ENCODE data around the gene LRRFIP1. TPM values are rescaled to one million over a fixed set of nuclear protein-coding genes. Genes with fewer than 3 reads are reported as not detected.
"Not testable (repeated sequence)": the region's sequence is repeated elsewhere in the genome, so short reads cannot be mapped to it uniquely, and the experiment has no call there.

LRRFIP1 gene
- total RNA-seq, 1 experiment from 2014 or later, result 57.7 TPM

- DNase-seq (ENCODE audit: low read depth), result peak; percentile 49
These were observed 117.3 kb downstream of the LRRFIP1 start for GRCh38 chr2:237744613-237745249.

- no peak for DNase-seq (ENCODE audit: low read depth)
These were observed 117.8 kb downstream of the LRRFIP1 start for GRCh38 chr2:237745250-237745613.

- no peak for DNase-seq (ENCODE audit: low read depth)
These were observed 119.1 kb downstream of the LRRFIP1 start for GRCh38 chr2:237746302-237747080.

- no peak for DNase-seq (ENCODE audit: low read depth)
These were observed 119.8 kb downstream of the LRRFIP1 start for GRCh38 chr2:237747189-237747588.

- no peak for DNase-seq (ENCODE audit: low read depth)
These were observed 121.6 kb downstream of the LRRFIP1 start for GRCh38 chr2:237749002-237749401.

- no peak for DNase-seq (ENCODE audit: low read depth)
These were observed 122.6 kb downstream of the LRRFIP1 start for GRCh38 chr2:237749961-237750360.

- DNase-seq (ENCODE audit: low read depth), result not testable (repeated sequence)
These were observed 123.1 kb downstream of the LRRFIP1 start for GRCh38 chr2:237750441-237750840.

GRCh38 chr2:237752761-237753165, 125.4 kb downstream of the LRRFIP1 start:
- peak; percentile 31 for DNase-seq (ENCODE audit: low read depth)

- no peak for DNase-seq (ENCODE audit: low read depth)
These were observed 126.8 kb downstream of the LRRFIP1 start for GRCh38 chr2:237754182-237754581.

- no peak for DNase-seq (ENCODE audit: low read depth)
These were observed 127.3 kb downstream of the LRRFIP1 start for GRCh38 chr2:237754626-237755248.

GRCh38 chr2:237757616-237758015, 130.2 kb downstream of the LRRFIP1 start:
- DNase-seq (ENCODE audit: low read depth), result no peak

- no peak for DNase-seq (ENCODE audit: low read depth)
These were observed 130.8 kb downstream of the LRRFIP1 start for GRCh38 chr2:237758185-237758584.

GRCh38 chr2:237759176-237759575, 131.8 kb downstream of the LRRFIP1 start:
- DNase-seq (ENCODE audit: low read depth), result no peak

- DNase-seq (ENCODE audit: low read depth), result no peak
These were observed 133.4 kb downstream of the LRRFIP1 start for GRCh38 chr2:237760506-237761502.

GRCh38 chr2:237762291-237763182, 135.2 kb downstream of the LRRFIP1 start:
- DNase-seq (ENCODE audit: low read depth), result not testable (repeated sequence)

- no peak for DNase-seq (ENCODE audit: low read depth)
These were observed 136.4 kb downstream of the LRRFIP1 start for GRCh38 chr2:237763812-237764211.

GRCh38 chr2:237765122-237765521, 137.7 kb downstream of the LRRFIP1 start:
- DNase-seq (ENCODE audit: low read depth), result not testable (repeated sequence)

GRCh38 chr2:237765875-237766274, 138.5 kb downstream of the LRRFIP1 start:
- DNase-seq (ENCODE audit: low read depth), result no peak

GRCh38 chr2:237766340-237766739, 139.0 kb downstream of the LRRFIP1 start:
- no peak for DNase-seq (ENCODE audit: low read depth)

GRCh38 chr2:237772513-237772912, 145.1 kb downstream of the LRRFIP1 start:
- no peak for DNase-seq (ENCODE audit: low read depth)

GRCh38 chr2:237773826-237774225, 146.4 kb downstream of the LRRFIP1 start:
- no peak for DNase-seq (ENCODE audit: low read depth)

Measured in RPMI7951 (cell line).